HG02588 (cell line): ENCODE measurements around the gene ZNF70.

Experiments used
- ATAC-seq: cut with Tn5 transposase; IDR thresholded peaks from one replicate; pipeline ENCODE4 v1.9.1; 2021; ENCODE audit warnings: mild to moderate bottlenecking, moderate library complexity; ENCODE audit not compliant: unreplicated experiment

Gene ZNF70

DNA sequence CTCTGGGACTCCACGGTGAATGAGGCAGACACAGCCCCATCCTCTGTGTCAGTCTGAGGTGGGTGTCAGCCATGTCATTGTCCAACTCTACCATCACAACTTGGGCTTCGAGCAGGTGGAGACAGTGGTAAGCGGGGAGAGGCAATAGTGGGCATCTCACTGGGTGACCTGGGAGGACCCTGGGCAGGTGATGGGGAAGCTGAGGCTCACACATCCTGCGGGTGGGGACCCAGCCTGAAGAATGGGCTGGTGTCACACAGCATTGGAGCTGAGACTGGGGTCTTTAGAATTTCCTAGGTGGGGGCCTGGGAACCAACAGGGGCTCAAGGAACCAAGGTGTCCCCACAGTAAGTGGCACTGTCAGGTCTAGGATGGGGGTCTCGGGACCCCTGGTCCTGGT, 28.8 kb upstream of the ZNF70 start:
- no peak for ATAC-seq

DNA sequence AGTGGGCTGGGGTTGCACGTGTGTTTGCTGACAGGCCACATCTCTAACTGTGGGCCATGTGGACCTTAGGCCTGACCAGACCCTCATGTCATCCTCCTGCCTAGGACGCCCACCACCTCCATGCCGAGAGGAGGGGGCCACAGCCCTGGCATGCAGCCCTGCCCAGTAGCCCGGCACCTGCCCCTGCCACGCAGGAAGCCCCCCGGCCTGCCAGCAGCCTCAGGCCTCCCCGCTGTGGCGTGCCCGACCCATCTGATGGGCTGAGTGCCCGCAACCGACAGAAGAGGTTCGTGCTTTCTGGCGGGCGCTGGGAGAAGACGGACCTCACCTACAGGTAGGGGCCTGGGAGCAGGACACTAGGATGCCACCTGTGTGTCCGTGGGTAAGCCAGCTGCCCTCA, 28.2 kb upstream of the ZNF70 start:
- no peak for ATAC-seq

DNA sequence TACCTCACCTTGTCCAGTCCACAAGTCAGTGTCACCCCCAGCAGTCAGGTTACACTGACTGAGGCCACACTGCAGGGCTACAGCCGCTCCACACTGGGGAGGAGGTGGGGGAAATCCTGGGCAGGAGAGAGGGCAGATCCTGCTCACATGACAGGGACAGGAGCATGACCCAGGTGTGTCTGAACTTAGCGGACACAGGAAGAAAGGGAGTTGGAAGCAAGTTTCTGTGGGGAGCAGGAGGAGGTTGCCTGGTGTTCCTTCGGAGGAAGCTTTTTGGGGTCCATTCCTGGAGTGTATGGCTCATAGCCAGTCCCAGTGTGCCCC, 27.6 kb upstream of the ZNF70 start:
- ATAC-seq = no peak

- ATAC-seq = no peak
Measured at GRCh38 chr22:23777776-23778576, 27.1 kb upstream of the ZNF70 start.

GRCh38 chr22:23775779-23776375, 25.0 kb upstream of the ZNF70 start:
- ATAC-seq = no peak

GRCh38 chr22:23774922-23775436, 24.1 kb upstream of the ZNF70 start:
- no peak for ATAC-seq

DNA sequence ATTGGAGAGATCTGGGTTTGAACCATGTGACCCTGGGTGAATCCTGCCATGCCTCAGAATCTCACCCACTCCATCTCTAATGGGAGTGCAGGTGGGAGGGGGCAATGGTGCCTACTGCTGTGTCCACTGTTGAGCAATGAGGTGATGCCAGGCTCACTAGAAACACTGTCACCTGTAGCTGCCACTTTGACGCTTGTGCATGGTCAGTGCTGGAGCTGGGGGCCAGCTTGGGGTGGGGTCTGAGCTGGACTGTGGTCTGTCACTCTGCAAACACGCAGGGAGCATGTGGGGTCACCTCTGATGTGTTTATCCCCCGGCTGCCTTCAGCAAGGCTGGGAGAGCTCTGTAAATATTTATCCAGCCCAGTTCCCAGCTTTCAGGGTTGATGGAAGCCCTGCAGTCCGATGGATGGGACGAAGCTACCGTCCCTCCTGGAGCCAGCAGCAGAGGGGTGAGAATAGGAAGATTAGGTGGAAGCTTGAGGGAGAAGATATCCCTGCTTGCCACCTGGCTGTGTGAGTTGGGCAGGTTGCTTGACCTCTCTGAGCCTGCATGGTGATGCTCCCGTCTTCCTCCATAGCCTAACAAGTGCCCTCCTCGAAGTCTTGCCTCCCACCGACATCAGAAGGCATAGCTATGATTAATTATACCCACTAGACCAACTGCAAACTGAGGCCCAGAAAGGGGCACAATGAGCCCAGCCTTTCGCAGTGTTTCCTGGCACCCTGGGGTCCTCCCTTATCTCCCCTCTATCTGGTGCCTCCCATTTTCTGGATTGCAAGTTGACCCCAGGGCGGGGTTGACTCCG, 23.4 kb upstream of the ZNF70 start:
- no peak for ATAC-seq

DNA sequence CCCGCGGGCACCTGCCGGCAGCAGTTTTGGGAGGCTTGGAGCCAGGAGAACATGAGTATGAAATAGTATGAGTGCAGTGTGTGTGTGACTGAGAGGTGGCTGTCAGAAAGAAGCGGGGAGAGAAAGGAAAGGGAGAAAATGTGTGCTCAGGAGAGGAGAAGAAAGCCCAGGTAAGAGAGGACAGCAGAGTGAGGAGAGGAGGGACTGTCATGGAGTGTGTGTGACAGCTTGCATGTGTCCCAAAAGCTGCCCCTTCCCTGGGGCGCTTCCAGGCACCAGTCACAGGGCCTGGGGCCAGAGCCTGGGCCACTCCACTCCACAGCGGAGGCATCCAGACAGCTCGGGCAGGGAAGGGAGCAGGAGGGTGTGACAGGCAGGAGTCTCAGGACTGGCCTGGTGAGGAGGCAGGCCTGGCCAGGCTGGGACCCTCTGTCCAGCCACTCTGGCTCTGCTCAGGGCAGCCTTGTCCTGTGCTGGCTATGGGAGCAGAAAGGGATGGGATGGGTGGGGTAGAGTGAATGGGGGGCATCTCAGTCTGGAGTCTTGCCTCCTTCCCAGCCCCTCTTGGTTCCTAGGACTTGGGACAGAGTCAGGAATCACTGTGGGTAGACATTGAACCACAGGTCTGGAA, 22.7 kb upstream of the ZNF70 start:
- no peak for ATAC-seq

DNA sequence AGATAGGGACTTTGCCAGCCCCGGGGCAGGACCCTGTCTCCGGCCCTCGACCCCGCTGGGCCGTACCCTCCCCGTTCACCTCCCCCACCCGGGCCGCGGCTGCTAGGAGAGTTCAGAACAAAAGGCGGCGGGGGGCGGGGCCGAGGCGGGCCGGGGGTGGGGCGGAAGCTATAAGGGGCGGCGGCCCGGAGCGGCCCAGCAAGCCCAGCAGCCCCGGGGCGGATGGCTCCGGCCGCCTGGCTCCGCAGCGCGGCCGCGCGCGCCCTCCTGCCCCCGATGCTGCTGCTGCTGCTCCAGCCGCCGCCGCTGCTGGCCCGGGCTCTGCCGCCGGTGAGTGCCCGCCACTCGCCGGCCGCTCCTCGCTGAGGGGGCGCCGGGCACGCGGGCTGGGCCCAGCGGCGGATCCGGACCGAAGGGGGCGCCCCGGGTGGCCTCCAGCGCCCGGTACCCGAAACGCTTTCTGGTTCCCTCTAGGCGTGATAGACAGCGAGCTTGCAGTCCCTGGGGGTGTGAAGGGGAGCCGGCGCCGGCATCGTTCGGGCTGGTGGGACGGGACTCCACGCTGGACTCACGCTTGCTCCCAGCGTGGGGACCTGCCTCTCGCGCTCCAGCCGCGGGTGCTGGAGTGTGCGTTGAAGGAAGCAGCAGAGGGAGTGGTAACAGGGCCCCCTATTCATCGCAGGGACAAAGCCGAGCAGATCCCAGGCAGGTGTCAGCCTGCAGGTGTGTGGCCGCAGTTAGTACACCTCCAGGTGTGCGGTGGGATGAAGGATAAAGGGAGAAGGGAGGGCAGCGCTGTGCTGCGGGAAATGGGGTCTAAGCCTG, 21.9 kb upstream of the ZNF70 start, which contains the start of gene MMP11:
TSS of gene MMP11 (plus strand) at position 201 of the 825 bp plus-strand sequence. CDS start at position 223, 22 bp downstream.
- no peak for ATAC-seq

DNA sequence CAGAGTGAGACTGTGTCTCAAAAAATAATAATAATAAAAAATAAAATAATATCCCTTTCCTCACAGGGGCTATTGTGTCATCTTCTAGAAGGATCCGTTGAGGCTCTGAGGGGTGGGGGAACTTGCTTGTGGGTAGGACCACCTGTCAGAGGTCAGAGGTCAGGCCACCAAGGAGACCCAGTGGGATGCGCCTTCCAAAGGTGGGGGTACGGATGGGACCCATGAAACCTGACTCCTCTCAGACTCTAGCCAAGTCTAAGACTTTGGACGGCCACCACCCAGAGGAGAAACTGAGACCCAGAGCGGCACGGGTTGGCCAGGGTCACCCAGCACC, 21.4 kb upstream of the ZNF70 start:
- ATAC-seq = no peak

DNA sequence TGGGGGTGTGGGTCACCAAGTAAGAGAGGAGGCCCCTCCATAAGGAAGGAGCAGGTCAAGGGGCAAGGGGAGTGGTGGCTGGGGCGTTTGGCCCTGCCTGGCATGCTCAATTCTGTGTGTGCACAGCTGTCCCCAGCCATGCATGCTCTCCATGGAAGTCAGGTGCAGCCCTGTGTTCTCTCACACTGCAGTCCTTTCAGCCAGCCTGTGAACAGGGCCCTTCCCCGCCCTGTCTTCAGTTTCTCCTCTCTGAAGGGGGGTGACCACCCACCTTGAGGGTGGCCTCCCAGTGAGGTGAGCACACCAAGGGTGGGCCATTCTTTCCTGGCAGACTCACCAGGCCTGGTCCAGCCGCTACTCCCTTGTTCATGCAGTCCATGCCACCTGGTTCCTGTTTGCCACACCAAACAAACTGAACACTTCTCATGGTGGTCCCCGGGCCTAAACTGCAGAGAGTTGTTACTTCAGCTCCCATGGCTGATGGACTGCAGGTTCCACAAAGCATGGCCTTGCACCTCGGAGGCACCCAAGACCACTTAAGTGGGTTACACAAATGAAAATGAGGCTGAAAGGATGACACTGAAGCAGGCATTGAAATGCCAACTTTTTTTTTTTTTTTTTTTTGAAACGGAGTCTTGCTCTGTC, 18.5 kb upstream of the ZNF70 start:
- ATAC-seq = no peak

GRCh38 chr22:23767673-23768548, 17.0 kb upstream of the ZNF70 start, which contains the start of gene CHCHD10:
Gene CHCHD10 (minus strand): TSS chr22:23767972. CDS start chr22:23767874, 98 bp downstream.
- ATAC-seq = no peak

DNA sequence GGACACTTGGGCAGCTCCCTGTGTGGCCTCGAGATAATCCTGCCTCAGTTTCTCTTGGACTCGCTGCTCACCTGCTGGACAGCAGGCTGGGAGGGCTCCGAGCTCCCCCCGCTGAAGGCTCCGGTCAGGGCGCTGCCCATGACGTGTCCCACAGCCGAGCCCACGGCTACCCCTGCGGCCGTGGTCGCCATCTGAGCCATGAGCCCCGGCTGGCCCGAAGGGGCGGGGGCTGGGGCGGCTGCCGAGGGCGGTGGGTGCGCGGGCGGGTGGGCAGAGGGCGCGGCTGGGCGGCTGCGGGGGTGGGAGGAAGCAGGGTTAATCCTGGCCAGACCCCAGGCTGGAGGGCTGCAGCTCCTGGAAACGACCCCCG, 16.4 kb upstream of the ZNF70 start:
- ATAC-seq = no peak

GRCh38 chr22:23764899-23765881, 14.3 kb upstream of the ZNF70 start:
- no peak for ATAC-seq

DNA sequence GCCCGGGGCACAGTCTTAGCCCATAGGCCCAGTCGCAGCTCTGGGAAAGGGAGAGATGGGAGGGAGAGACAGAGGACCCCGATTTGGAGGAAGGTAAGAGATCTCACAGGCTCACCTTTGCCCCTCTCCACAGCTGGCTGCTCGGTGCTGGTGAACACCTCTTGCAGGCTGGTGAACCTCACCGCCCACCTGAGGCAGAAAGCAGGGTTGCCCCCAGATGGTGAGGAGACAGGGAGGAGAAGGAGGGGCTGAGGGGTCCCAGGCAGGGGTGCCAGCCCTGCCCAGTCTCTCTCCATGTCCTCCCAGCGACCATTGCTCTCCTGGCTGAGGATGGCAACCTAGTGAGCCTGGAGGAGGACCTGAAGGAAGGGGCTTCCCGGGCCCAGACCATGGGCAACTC, 13.0 kb upstream of the ZNF70 start:
- no peak for ATAC-seq

- no peak for ATAC-seq
Measured at GRCh38 chr22:23763579-23763945, 12.7 kb upstream of the ZNF70 start.

GRCh38 chr22:23762842-23763578, 12.1 kb upstream of the ZNF70 start, which contains the start of gene C22orf15:
Gene C22orf15 (plus strand): TSS chr22:23762990. CDS start chr22:23763307, 317 bp downstream.
- ATAC-seq = no peak
